NCI-H69 (cell line): ENCODE results near the gene LRRN4CL.
"Not testable (repeated sequence)": the region's sequence is repeated elsewhere in the genome, so short reads cannot be mapped to it uniquely, and the experiment has no call there.

Experiments
- DNase-seq: peaks from one replicate; lab custom pipeline; 2025; lab: John Stamatoyannopoulos, UW

The LRRN4CL gene

DNA sequence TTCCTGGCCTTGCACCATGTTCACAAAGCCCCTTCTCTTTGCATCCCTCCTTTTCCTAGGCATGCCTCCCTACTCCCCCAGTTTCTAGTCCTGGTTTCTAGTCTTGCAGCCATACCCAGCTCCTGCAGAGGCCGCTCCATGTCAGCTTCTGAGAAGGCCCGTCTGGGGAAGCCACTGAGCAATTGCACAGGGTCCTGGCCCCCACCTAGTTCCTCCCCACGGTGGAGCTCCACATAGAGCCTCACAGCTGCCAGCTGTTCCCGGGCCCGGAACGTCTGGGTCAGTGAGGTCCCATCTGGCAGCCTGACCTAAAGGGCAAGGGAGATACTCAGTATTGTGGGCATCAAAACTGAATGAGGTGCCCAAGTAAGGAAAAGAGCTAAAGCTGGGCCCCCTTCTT is 12.6 kb downstream of the LRRN4CL start:
- DNase-seq: peak; percentile 22

DNA sequence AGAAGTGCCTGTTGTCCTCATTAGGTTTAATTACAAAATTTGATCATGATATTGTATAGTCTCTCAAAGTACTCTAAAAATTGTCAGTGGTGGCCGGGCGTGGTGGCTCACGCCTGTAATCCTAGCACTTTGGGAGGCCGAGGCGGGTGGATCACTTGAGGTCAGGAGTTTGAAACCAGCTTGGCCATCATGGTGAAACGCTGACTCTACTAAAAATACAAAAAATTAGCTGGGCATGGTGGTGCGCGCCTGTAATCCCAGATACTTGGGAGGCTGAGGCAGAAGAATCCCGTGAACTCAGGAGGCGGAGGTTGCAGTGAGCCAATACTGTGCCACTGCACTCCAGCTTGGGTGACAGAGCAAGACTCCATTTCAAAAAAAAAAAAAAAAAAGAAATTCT is 13.9 kb downstream of the LRRN4CL start:
- not testable (repeated sequence) for DNase-seq

DNA sequence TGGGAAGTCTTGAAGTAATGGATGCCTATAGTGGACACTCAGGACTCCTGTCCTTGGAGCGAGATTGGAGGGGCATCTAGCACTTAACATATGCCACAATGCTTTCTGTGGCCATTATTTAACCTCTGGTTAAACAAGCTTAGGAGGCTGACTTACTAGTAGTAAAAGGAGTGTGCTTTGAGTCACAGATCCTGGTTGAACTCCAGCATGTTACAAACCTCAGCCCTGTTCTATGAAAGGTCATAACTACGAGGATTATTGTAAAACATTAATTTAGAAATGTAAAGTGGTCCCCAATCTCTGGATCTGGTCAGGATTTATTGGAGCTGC is 16.2 kb downstream of the LRRN4CL start:
- DNase-seq: no peak

DNA sequence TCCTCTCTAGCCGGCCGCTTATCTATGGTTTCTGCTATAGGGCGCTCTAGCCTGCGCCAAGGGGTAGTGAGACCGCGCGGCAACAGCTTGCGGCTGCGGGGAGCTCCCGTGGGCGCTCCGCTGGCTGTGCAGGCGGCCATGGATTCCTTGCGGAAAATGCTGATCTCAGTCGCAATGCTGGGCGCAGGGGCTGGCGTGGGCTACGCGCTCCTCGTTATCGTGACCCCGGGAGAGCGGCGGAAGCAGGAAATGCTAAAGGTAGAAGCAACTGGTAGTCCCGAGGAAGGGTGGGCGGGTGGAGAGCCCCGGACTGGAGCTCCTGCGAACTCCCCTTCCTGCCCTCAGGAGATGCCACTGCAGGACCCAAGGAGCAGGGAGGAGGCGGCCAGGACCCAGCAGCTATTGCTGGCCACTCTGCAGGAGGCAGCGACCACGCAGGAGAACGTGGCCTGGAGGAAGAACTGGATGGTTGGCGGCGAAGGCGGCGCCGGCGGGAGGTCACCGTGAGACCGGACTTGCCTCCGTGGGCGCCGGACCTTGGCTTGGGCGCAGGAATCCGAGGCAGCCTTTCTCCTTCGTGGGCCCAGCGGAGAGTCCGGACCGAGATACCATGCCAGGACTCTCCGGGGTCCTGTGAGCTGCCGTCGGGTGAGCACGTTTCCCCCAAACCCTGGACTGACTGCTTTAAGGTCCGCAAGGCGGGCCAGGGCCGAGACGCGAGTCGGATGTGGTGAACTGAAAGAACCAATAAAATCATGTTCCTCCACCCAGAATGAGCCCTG is 17.5 kb downstream of the LRRN4CL start, which contains the start of the genes LBHD1 and UQCC3:
TSS of gene LBHD1 (minus strand) at position 660 of the 782 bp plus-strand sequence. CDS start 2,236 bp downstream, outside the sequence.
TSS of gene UQCC3 (plus strand) at position 66 of the 782 bp plus-strand sequence. CDS start at position 139, 73 bp downstream.
- DNase-seq: peak; percentile 96

DNA sequence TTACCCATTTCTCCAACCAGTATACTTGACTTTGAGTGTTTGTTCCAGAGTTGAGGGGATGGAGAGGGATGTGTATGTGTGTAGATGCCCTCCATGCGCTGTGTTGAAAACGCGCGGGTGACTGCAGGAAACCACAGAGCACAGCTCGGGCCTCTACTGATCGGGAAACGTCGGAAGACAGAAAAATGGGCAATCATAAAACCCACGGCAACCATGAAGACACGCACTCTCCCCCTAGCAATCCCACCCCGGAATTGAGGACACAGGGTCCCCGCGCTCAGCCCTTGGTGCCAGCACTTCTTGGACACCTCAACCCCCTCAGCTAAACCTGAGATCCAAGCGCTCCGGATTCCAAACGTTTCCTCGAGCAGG is 18.1 kb downstream of the LRRN4CL start:
- DNase-seq: no peak

DNA sequence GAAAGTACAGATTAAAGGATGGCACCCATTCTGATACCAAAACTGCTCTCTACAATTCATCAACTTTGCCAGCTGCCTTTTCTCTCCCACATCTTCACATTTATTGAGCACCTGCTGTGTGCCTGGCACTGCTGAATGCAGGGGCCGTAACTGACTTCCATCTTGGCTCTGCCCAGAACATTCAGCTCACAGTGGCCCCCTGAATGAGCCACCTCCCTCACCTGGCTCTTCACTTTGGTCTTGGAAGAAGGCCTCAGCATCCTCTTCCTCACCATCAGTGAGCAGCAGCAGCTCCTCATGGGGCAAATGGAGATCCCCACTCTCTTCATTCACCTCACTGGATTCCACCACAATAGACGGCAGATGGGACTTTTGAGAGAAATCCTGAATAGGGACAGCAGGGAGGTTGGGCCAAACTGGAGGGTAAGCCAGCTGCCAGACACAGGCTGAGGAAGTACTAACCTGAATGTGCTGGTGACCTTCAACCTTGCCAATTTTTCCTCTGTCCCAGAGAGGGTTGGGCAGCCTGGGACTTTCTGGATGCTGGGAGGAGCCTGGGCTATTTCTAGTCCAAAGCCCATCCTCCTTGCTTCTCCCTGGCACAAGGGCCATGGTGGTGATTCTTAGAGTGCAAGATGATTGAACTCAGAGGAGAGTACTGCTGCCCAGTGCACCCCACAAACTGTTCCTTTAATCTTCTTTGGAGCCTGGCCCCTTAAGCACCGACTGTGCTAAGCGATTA is 19.7 kb downstream of the LRRN4CL start:
- peak; percentile 45 for DNase-seq

DNA sequence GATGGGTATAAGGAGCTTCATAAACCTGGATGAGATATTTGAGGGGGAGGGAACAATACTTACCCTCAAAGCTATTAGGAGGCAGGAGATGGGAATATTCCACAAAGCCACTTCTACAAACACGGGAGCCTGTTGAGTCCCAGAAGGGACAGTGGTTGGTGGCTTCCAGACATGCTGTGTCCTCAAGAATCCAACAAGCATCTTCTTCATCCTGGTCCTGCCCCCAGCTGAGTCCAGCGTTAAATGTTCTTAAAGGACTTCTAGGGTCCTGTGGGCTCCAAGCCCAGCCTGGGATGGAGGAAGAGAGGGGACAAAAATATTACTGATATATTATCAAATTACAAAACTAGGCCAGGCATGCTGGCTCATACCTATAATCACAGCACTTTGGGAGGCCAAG is 21.9 kb downstream of the LRRN4CL start:
- DNase-seq: no peak

DNA sequence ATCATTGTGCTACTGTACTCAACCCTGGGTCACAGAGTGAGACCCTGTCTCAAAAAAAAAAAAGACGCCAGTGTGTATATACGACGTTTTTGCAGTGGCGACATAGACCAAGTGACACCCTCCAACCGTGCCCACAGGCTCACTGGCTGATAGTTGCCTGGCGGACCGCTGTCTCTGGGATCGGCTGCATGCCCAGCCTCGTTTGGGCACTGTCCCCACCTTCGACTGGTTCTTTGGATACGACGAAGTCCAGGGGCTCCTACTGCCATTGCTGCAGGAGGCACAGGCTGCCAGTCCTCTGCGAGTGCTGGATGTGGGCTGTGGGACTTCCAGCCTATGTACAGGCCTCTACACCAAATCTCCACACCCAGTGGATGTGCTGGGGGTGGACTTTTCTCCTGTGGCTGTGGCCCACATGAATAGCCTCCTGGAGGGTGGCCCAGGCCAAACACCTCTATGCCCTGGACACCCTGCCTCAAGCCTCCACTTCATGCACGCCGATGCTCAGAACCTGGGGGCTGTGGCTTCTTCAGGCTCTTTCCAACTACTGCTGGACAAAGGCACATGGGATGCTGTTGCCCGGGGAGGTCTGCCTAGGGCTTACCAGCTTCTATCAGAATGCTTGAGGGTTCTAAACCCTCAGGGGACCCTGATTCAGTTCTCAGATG is 22.9 kb downstream of the LRRN4CL start:
- DNase-seq: no peak

DNA sequence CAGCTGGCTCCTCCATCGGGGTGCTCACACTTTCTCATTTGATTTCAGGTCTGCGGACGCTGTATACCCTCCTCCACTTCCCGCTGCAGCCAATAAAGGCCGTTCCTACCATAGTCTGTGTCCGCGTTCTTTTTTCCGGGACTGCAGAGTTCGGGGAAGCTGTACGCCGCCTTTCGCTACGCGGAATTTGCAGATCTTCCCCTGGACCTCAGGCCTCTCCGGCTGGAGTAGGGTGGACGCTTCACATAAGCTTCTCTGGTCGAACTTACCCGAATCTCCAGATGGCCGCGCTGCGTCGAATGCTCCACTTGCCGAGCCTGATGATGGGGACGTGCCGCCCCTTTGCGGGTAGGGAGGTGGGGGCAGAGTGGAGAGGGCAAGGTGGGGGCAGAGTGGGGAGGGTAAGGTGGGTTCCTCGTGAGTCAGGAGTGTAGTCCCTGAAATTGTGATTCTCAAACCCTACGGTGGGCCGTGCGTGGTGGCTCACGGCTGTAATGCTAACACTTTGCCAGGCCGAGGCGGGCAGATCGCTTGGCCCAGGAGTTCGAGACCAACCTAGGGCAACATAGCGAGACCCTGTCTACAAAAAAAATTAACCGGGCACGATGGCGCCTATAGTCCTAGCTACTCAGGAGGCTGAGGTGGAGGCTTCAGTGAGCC is 23.6 kb downstream of the LRRN4CL start:
- peak; percentile 66 for DNase-seq

DNA sequence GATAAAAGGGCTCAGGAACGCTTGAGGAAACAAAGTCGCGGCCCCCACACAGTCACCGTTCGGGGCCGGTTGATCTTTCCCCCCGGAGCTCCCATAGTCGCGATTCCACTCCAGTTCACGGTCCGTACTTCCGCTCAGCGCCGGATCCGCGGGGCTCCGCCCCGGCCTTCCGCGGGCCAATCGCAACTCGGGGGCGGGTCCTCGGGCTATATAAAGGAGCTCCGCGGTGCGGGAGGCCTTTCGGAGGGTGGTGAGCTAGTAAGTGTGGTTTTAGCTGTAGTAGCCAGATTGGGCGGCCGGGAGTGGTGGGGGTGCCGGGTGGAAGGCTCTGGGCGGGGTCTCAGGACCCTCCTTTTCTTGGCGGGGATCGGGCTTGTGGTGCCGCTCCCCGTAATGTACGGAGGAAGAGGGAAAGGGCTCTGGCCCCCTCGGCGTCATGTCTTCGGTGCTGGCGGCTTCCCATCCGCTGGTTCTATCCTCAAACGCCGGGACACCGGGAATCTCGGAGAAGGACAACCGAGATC is 24.2 kb downstream of the LRRN4CL start, which contains the start of the genes C11orf98 and CSKMT:
TSS of gene C11orf98 (minus strand) at position 136 of the 524 bp plus-strand sequence. CDS start at position 95, 41 bp downstream.
TSS of gene CSKMT (plus strand) at position 238 of the 524 bp plus-strand sequence. CDS start 568 bp downstream, outside the sequence.
- peak; percentile 97 for DNase-seq

DNA sequence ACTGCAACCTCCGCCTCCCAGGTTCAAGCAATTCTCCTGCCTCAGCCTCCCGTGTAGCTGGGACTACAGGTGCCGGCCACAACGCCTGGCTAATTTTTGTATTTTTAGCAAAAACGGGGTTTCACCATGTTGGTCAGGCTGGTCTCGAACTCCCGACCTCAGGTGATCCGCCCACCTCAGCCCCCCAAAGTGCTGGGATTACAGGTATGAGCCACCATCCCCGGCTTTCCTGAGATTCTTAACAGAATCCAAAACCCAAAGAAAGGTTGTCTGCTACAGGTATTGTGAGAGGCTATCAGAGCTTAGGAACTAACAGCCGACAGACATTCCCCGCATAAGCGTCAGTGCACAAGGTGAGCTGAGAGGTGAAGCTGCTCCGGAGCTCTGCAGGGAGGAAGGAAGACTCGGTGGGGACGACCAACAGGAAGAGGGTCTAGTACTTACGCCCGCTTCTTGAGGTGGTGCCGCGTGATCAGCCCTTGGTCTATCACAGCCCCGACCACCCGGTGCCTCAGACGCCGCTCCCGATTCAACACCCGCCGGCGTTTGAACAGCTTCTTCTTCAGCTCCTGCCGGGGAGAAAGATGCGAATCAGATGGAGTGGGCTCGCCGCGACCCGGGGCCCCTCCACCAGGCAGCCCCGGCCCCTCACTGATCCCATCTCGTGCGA is 24.8 kb downstream of the LRRN4CL start:
- peak; percentile 87 for DNase-seq

DNA sequence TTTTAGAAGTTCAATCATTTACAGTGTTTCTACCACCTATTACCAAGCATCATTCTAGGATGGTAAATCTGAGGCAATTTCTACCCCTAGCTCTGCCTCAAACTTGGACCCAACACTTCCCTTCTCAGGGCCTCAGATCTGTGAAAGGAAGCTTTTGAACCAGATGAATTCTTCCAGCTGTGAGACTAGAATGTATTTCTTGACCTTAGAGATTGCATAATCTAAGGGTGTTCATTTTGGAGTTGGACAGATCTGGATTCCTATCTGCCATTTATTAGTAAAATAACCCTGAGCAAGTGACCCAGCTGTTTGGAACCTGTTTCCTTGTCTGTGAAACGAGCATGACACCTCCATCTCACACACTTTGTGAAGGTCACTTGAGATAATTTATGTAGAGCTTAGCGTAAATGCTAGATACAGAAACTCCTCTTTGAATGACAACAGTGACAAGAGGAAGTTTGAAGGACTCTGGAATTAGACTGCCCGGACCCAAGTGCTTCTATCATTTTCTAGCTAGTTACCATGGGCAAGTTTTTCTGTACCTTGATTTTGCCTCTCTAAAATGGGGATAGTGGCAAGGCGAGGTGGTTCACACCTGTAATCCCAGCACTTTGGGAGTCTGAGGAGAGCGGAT is 32.4 kb downstream of the LRRN4CL start:
- no peak for DNase-seq

DNA sequence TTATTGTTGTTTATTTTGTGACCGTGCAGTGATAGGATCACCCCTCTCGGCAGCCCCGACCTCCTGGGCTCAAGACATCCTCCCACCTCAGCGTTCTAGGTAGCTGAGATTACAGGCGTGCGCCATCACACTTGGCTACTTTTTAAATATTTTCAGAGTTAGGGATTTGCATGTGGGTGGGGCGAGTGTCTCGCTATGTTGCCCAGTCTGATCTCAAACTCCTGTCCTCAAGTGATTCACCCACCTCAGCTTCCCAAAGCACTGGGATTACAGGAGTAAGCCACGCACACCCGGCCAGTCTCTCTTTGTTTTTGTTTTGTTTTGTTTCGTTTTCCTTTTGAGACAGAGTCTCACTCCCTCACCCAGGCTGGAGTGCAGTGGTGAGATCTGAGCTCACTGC is 35.0 kb downstream of the LRRN4CL start:
- no peak for DNase-seq

DNA sequence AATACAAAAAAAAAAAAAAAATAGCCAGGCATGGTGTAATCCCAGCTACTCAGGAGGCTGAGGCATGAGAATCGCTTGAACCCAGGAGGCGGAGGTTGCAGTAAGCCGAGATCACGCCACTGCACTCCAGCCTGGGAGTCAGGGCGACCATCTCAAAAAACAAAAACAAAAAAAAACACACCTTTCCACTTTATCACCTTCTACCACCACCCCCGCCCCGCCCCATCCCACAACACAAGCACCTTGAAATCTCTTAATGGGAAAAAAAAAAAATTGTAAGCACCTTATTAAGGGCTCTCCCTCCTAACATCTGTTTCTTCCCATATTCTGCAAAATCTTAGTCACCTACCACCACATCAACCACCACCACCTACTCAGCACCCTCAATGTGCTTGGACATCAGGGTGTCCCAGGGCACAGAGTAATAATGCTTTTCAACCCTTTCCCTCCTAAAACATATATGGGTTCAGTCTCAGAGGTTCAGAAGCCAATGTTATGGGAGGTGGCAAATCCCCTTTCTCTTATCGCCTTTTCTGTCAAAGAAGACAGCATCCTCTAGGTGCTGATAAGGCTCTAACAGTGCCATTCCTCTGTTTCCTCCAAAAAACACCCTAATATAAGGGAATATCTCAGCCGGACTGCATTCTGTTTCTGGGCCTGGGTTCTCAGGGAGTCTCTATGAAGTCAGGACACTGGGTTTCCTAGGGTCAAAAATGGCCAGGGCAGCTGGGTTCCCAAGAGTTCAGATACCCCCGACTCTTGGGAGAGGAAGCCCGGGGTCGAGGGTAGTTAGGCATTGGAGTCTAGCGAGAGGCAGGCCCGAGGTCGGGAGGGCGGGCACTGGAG is 36.9 kb downstream of the LRRN4CL start:
- DNase-seq: no peak

DNA sequence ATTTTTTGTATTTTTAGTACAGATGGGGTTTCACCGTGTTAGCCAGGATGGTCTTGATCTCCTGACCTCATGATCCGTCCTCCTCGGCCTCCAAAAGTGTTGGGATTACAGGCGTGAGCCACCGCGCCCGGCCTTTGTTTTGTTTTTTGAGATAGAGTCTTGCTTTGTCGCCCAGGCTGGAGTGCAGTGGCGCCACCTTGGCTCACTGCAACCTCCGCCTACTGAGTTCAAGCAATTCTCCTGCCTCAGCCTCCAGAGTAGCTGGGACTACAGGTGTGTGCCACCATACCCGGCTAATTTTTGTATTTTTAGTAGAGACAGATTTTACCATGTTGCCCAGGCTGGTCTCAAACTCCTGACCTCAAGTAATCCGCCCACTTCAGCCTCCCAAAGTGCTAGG is 39.0 kb downstream of the LRRN4CL start:
- DNase-seq: not testable (repeated sequence)

DNA sequence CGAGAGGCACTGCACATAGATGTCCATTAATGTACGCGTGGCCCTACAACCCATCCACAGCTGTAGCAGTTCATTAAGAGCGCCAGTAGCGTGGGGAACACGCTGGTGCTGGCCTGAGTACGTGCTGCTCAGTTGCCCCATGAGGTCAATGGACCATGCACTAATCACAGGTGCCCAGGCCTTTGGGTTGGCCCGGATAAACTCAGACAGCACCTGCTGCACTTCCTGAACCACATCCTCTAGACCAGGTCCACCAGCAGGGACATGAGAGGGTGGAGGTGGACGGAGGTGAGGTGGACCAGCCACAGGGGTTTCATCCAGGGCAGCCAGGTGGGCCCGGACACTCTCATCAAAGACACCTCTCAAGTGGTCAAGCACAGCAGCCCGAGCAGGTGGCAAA is 39.8 kb downstream of the LRRN4CL start:
- no peak for DNase-seq

DNA sequence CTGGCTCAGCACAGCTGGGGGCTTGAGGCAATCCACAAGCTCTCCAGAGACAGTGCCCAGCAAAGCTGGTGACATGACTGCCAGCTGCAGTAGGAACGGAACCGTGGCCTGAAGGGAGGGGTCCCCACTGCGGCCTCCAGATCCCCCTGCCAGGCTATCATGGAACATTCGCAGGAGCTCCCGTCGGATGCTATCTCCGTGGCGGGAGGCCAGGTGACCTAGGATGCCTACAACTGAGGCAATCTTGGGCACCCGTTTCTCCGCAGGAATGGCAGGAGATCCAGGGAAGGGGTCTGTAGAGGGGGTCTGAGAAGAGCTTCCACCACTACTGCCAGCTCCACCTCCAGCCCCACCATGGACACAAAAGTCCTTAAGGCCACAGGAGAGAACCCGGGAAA is 40.4 kb downstream of the LRRN4CL start:
- DNase-seq: no peak

DNA sequence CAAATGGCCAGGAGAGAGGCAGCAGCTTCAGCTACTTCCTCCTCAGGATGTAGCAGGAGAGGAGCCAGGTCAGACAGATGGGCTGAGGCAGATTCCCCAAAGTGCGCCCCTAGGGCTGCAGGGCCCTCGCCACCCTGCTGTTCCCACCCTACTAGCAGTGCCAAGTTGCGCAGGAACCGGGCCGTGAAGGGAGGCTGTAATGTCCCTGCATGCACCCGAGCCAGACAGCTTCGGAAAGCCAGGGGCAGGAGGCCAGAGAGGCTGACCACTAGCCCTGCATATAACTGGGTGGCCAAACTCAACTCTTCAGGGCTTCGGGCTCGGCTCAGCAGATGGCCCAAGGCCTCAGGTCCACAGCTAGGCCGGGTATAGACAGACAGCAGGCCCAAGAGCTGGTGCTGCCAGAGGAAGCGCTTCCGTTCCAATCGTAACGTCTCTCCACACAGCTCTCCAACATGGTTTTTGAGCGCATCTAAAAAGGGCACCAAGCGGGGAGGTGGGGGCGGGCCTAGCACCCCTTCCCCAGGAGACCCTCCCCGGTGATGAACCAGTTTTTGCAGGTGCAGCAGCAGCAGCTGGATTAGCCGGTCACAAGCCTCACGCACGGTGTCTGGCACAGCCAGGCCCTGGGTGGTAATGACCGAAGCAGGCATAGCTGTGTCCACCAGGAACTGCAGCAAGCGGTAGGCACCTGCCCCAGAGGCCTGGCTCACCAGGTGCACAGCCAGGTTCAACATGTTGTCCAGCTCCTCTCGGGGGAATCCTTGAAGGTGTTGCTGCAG is 41.0 kb downstream of the LRRN4CL start:
- no peak for DNase-seq

DNA sequence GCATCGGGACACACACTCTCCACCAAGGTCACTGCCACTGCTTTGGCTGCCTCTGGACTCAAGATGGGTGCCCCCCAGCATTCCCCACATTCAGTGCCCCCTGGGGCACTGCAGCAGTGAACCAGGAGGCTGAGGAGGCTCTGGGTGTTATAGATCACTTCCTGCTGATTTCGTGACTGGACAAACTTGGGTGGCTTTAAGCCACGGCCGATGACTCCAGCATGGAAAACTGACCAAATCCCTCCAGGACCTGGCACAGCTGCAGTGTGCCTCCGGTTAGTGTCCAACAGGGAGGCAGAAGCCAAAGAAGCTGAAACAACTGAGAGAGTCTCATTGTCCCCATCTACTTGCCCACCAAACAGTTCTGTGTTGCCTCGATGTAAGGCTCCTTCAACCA is 41.7 kb downstream of the LRRN4CL start:
- no peak for DNase-seq
